Activated CD4-positive, CD25-positive, alpha-beta regulatory T cell treated with anti-CD3 and anti-CD28 coated beads, Interleukin-2, amount 50 U/mL, for 24 hours (primary cell): ENCODE measurements around the gene CCDC191.
A peak's percentile ranks its signal among the peaks of the same experiment; 100 is the strongest.

Source experiments
- ATAC-seq, 2 donors: fragments of 150-1000 bp; cut with Tn5 transposase; one replicate each; pipeline ENCODE4 v1.10.0; 2021; ENCODE audit warnings: mild to moderate bottlenecking in 1 of 2, moderate library complexity in 1 of 2

The CCDC191 gene

DNA sequence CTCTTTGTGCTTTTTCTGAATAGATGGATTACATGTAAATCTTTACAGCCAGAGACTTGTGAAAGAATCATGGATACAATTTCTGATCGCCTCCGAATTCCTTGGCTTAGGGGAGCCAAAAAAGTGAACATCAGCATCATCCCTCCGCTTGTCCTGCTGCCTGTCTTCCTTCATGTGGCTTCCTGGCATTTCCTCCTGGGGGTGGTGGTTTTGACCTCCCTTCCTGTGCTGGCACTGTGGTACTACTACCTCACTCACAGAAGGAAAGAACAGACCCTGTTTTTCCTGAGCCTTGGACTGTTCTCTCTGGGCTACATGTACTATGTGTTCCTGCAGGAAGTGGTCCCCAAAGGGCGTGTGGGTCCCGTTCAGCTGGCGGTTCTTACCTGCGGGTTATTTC is 102.6 kb downstream of the CCDC191 start:
- no peak for ATAC-seq

DNA sequence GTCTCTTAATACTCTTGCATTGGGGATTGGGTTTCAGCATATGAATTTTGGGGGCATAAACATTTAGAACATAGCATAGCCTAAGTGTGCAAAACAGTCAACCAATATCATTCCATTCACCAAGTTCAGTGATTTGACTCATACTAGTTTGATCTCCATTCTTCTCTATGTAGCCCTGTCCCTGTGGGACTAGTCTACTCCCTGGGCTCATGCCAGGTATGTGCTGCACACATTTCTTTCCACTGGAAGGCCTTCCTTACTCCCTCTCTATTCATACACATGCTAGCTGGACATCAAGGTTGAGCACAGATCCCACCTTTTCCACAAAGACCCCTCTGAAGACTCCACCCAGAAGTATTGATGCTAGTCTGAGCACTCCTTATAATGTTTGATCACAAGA is 103.4 kb downstream of the CCDC191 start:
- ATAC-seq, result no peak

DNA sequence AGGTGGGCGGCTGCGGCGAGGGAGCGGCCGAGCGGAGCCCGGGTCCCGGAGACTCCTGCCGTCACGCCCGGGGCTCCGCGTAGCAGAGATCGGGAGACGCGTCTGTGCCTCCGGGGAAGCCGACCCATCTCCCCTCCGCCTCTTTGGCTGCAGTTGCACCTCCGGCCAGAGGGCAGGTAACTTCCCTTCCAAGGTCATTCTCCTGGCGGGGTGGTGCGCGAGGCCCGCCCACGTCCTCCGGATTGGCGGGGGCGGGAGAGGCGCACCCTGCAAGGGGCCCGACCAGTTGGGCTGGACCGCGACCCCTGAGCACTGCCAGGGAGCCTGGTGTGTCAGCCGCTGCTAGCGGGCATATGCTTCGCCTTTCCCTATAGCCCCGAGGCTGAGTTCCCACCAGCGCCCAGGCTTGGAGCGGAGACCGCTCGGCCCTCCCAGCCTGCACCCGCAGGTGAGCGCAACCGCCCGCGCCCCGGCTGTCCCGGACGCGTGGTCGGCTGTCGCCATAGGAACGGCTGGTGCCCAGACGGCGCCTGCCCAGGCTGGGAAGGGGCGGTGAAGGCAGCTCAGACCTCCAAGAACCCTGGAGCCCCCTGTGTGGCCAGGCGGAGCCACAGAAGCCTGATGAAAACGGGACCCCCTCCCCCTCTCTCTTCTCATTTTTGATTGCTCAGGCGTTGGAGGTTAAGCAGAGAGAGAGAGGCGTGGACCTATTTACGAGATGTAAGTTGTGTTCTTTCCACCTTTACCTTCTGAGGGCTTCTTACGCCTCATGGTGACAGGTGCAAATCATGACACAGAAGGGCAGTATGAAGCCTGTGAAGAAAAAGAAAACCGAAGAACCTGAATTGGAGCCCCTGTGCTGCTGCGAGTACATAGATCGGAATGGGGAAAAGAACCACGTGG is 108.1 kb downstream of the CCDC191 start:
- peak; percentile 18 to 47 for ATAC-seq

DNA sequence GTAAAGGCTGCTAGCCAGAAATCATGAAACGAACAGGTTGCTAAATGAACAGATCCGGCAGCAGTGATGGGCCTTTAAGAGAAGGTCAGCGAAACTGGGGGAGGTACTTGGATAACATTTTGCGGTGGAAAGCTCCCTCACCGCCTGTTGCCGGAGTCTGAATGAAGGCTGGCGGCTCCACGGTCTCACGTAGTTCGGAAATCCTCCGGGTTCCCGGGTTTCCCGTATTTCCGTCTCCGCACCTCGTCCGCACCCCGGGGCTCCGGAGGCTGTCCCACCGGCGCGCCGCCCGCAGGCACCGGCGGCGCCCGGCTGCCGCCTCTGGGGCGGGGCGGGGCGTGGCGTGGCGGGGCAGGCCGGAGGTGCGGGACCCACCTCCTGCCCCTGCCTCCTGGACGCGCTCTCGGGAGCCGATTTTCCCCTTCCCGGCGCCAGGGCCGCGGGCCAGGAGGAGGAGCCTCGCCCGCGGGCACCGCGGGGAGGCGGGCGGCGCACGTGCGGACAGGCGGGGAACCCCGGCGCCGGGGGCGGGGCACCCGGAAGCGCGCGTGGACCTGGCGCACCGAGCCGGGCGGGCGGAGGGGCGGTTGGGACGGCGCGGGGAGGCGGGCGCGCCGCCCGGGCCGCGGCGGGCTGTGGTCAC is 108.8 kb downstream of the CCDC191 start, which contains the start of gene ZDHHC23:
ZDHHC23 (plus strand) TSS at position 642 of the 643 bp plus-strand sequence. CDS start 790 bp downstream, outside the sequence.
- peak; percentile 82 to 83 for ATAC-seq

DNA sequence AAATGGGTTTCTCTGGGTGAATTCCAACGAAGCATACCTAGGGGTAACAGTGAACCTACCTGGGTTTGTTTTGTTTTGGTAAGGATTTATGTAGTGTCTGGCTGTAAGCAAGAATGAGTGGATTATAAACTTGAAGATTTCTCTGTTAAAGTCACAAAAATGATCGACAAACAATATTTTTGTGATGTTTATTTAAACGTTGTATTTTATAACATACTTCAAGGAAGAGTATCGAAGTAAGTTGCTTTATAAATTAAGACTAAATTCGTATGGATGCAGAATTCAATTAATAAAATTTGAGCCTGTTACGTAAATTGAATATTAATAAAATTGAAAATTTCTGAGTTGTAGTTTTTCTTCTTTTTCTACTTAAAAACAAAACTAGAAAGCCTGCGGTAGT is 109.5 kb downstream of the CCDC191 start:
- no peak for ATAC-seq

DNA sequence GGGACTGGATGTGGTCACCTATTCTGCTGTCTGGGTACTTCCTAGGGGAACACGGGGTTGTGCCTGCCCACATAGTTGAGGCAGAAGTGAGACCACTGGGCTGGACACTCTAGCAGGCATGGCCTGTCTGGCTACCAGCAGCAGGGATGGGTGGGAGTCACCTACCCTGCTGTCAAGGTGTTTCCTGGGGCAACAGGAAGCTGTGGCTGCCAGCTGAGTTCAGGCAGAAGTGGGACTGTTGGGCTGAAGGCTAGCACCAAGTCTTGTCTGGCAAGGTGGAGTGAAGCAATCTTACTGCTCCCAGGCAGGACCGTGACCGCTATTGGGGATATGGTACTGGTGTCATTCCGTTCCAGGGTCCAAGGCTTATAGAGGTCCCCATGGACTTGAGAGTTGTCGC is 128.8 kb downstream of the CCDC191 start:
- no peak for ATAC-seq

DNA sequence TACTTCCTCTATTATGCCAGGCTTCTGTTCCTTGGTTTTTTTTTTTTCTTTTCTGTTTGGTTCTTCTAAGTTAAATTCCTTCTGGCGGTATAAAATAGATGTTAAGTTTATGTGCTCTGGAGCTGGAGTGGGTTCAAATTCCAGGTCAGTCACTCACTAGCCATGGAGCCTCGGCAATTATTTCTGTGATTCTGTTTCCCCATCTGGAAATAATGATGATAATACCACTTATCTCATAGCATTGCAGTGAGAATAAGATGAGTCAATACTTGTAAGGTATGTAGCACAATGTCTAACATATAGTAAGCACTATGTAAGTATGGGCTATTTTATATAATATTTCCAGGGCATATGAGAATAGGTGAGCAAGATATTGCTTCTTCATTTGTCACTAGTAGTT is 141.7 kb downstream of the CCDC191 start:
- ATAC-seq, result no peak
